KMS-11 (cell line): ENCODE results near the gene GPATCH4.

Experiments used
- H2AFZ ChIP-seq: fragments of 200-600 bp; sonication (generic); 2 replicates; pipeline ENCODE4 v1.6.1; 2016; ENCODE audit warnings: antibody characterized with exemption, mixed run types, low read depth
- H3K27ac ChIP-seq: fragments of 200-600 bp; sonication (generic); 2 replicates; pipeline ENCODE4 v1.6.1; 2016; ENCODE audit warnings: mild to moderate bottlenecking, mixed run types
- H3K27me3 ChIP-seq: fragments of 200-600 bp; sonication (generic); 2 replicates; pipeline ENCODE4 v1.6.1; 2017; ENCODE audit warnings: mild to moderate bottlenecking, low read depth, mixed run types, moderate library complexity; ENCODE audit not compliant: insufficient read depth
- H3K36me3 ChIP-seq: fragments of 200-600 bp; sonication (generic); 2 replicates; pipeline ENCODE4 v1.6.1; 2017; ENCODE audit warnings: mild to moderate bottlenecking, mixed run types; ENCODE audit not compliant: insufficient read depth
- H3K4me1 ChIP-seq: fragments of 200-600 bp; sonication (generic); 2 replicates; pipeline ENCODE4 v1.6.1; 2016; ENCODE audit warnings: mild to moderate bottlenecking, low read depth, mixed run types; ENCODE audit not compliant: poor library complexity, severe bottlenecking
- H3K4me2 ChIP-seq: fragments of 200-600 bp; sonication (generic); 2 replicates; pipeline ENCODE4 v1.7.0; 2016; ENCODE audit warnings: mild to moderate bottlenecking, mixed run types
- H3K4me3 ChIP-seq: fragments of 200-600 bp; sonication (generic); IDR thresholded peaks from 2 replicates; pipeline ENCODE4 v1.6.1; 2017; ENCODE audit warnings: low read depth, low read length, mixed read lengths; ENCODE audit not compliant: insufficient read depth
- H3K79me2 ChIP-seq: fragments of 200-600 bp; sonication (generic); 2 replicates; pipeline ENCODE4 v1.6.1; 2016; ENCODE audit warnings: low read depth, mixed run types; ENCODE audit not compliant: insufficient read depth
- H3K9ac ChIP-seq: fragments of 200-600 bp; sonication (generic); 2 replicates; pipeline ENCODE4 v1.6.1; 2016; ENCODE audit warnings: mild to moderate bottlenecking, mixed run types
- H4K20me1 ChIP-seq: fragments of 200-600 bp; sonication (generic); 2 replicates; pipeline ENCODE4 v1.6.1; 2016; ENCODE audit warnings: mild to moderate bottlenecking, mixed run types; ENCODE audit not compliant: insufficient read depth
- TF ChIP-seq, protein P1 (sequence below): fragments of 200-600 bp; sonication (generic); conservative IDR thresholded peaks from 2 replicates; pipeline ENCODE4 v1.6.1; 2017; ENCODE audit warnings: low read depth, mild to moderate bottlenecking, antibody characterized with exemption, low read length, moderate library complexity, mixed read lengths

GPATCH4 gene

DNA sequence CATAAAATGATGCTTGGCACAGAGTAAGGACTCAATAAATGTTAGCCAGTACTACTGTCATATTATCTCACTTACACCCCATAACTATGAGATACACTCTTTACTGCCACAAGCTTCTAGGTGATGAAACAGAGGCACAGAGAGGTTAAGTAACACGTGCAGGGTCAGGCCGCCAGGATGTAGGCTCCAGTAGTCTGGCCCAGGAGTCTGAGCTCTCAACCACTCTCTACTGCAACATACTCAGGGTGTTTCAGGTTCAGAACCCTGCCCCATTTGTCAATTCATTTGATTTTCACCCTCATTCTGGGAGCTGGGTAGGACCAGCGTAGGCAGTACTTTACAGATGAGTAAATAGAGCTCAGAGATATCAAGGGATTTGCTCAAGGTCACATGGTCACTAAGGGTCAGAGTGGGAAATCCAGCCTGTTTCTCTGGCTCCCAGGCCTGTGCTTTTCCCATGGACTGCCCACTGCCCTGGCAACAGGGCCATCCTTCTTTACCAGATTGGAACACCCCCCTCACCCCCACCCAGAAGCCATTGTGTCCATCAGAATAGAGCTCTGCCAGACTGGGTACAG, 50.1 kb downstream of the GPATCH4 start:
- no peak overlapping the region for H3K9ac ChIP-seq
- H3K4me3 ChIP-seq: no peak overlapping the region
- H4K20me1 ChIP-seq: no peaks in the 10 kb centered on the region
- H3K27ac ChIP-seq: no peak overlapping the region
- TF ChIP-seq, protein P1, sequence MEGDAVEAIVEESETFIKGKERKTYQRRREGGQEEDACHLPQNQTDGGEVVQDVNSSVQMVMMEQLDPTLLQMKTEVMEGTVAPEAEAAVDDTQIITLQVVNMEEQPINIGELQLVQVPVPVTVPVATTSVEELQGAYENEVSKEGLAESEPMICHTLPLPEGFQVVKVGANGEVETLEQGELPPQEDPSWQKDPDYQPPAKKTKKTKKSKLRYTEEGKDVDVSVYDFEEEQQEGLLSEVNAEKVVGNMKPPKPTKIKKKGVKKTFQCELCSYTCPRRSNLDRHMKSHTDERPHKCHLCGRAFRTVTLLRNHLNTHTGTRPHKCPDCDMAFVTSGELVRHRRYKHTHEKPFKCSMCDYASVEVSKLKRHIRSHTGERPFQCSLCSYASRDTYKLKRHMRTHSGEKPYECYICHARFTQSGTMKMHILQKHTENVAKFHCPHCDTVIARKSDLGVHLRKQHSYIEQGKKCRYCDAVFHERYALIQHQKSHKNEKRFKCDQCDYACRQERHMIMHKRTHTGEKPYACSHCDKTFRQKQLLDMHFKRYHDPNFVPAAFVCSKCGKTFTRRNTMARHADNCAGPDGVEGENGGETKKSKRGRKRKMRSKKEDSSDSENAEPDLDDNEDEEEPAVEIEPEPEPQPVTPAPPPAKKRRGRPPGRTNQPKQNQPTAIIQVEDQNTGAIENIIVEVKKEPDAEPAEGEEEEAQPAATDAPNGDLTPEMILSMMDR: no peak
- no peaks in the 10 kb centered on the region for H3K36me3 ChIP-seq
- no peak overlapping the region for H3K4me2 ChIP-seq
- no peak overlapping the region for H2AFZ ChIP-seq
- no peaks in the 10 kb centered on the region for H3K79me2 ChIP-seq
- no peaks in the 10 kb centered on the region for H3K27me3 ChIP-seq
- no peaks in the 10 kb centered on the region for H3K4me1 ChIP-seq

DNA sequence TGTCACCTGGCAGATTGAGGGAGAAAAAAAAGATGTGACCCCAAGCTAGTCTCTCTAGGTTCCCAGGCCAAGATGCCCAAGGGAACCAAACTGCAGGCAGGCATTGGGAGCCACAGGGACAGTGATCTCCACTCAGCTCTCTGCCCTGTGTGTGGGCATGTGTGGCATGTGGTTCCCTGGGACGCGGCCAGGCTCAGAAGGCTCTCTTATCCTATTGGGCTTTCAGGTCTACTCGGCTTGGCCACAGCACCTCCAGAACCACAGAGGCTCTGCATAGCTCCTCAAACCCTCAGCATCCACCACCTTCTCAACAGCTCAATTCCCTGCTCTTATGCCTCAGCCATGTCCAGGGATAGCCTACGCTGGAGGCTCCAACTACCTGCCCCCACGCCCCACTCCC, 50.9 kb downstream of the GPATCH4 start:
- no peaks in the 10 kb centered on the region for H3K79me2 ChIP-seq
- no peak overlapping the region for H3K4me3 ChIP-seq
- H3K36me3 ChIP-seq: no peaks in the 10 kb centered on the region
- TF ChIP-seq, protein P1: no peak
- H2AFZ ChIP-seq: no peak overlapping the region
- H3K27ac ChIP-seq: no peak overlapping the region
- H3K9ac ChIP-seq: no peak overlapping the region
- H4K20me1 ChIP-seq: no peaks in the 10 kb centered on the region
- no peaks in the 10 kb centered on the region for H3K4me1 ChIP-seq
- no peaks in the 10 kb centered on the region for H3K27me3 ChIP-seq
- no peak overlapping the region for H3K4me2 ChIP-seq

DNA sequence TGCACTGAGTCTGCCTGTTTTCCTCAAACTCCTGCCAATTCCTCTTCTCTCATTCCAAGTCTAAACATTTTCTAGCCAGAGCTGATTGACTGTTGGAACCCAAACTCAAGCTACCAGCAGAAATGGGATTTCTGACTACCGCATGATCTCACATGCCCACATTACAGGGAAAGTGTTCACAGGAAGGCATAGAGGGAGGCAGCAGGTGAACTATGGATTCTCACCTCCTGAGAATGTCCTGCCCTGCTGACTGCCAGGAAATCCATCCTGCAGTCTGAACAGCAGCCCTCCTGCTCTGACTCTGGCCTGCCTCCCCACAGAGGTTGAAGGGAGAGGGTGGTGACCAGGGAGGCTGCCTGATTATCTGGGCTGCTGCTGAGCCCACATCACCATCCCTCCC, 51.4 kb downstream of the GPATCH4 start:
- Histone ChIP-seq H3K4me3 (no peak overlapping the region), H4K20me1 (no peaks in the 10 kb centered on the region), H3K4me1 (no peaks in the 10 kb centered on the region), H3K9ac (no peak overlapping the region), H2AFZ (no peak overlapping the region), H3K27me3 (no peaks in the 10 kb centered on the region), H3K36me3 (no peaks in the 10 kb centered on the region), H3K27ac (no peak overlapping the region), H3K4me2 (no peak overlapping the region), H3K79me2 (no peaks in the 10 kb centered on the region)
- TF ChIP-seq, protein P1: no peak

DNA sequence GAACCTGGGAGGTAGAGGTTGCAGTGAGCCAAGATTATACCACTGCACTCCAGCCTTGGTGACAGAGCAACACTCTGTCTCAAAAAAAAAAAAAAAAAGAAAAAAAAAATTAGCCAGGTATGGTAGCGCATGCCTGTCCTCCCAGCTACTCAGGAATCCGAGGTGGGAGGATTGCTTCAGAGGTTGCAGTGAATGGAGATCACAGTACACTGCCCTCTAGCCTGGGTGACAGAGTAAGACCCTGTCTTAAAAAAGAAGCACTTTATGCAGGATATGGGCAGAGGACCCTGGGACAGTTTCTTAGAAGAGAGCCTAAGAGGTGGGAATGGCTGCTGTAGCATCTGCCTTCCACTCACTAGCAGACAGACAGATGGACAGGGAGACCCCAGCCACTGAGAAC, 51.9 kb downstream of the GPATCH4 start:
- Histone ChIP-seq H3K79me2 (no peaks in the 10 kb centered on the region), H3K27ac (no peak overlapping the region), H3K4me1 (no peaks in the 10 kb centered on the region), H3K4me3 (no peak overlapping the region), H3K27me3 (no peaks in the 10 kb centered on the region), H4K20me1 (no peaks in the 10 kb centered on the region), H3K36me3 (no peaks in the 10 kb centered on the region), H3K9ac (no peak overlapping the region), H3K4me2 (no peak overlapping the region), H2AFZ (no peak overlapping the region)
- TF ChIP-seq, protein P1: no peak
